Gastrocnemius medialis (tissue), 4 donors: ENCODE measurements around the gene RIPK3. TPM values are rescaled to one million over a fixed set of nuclear protein-coding genes. Genes with fewer than 3 reads are reported as not detected.

Experiments used
- ATAC-seq, 2 donors: fragments of 150-250 bp; one replicate each; pipeline ENCODE4 v1.9.1; 2016
- DNase-seq, 2 donors: peaks; one replicate each; pipeline ENCODE4 v3.0.0-alpha.2; 2019
- H3K27ac ChIP-seq, 4 donors: fragments of 200-600 bp; sonication (generic); 1 replicate in 1 of 4; 2 replicates in 3 of 4; pipeline ENCODE4 v1.5.1; 2016 to 2018; ENCODE audit warnings: mild to moderate bottlenecking in 2 of 4, moderate library complexity in 1 of 4
- H3K27me3 ChIP-seq, 3 donors: fragments of 200-600 bp; sonication (generic) in 2 of 3; 1 replicate in 1 of 3; 2 replicates in 2 of 3; pipeline versions ENCODE4 v1.5.1 to v1.6.0; 2016 to 2019; ENCODE audit warnings: mild to moderate bottlenecking in 1 of 3, moderate library complexity in 1 of 3
- H3K36me3 ChIP-seq, 2 donors: fragments of 200-600 bp; sonication (generic) in 1 of 2; one replicate each; pipeline ENCODE4 v1.5.1; 2017 to 2018
- H3K4me1 ChIP-seq, 2 donors: fragments of 200-600 bp; sonication (generic) in 1 of 2; one replicate each; pipeline ENCODE4 v1.5.1; 2016 to 2017; ENCODE audit warnings: mild to moderate bottlenecking in 2 of 2
- H3K4me3 ChIP-seq, 4 donors: fragments of 200-600 bp; sonication (generic) in 3 of 4; 1 replicate in 1 of 4; 2 replicates in 3 of 4; pipeline ENCODE4 v1.5.1; 2016 to 2019; ENCODE audit warnings: mild to moderate bottlenecking in 2 of 4
- H3K9me3 ChIP-seq, 3 donors: fragments of 200-600 bp; sonication (generic) in 2 of 3; 1 replicate in 1 of 3; 2 replicates in 2 of 3; pipeline ENCODE4 v1.5.1; 2016 to 2019
- CTCF ChIP-seq, 5 experiments: fragments of 450-650 bp in 3 of 5; fragments of 200-600 bp in 2 of 5; sonication (generic) in 2 of 5; IDR thresholded peaks in 4 of 5; conservative IDR thresholded peaks in 1 of 5; 1 replicate in 4 of 5; 2 replicates in 1 of 5; pipeline ENCODE4 v1.5.1; 2016 to 2019; ENCODE audit warnings: antibody characterized with exemption in 5 of 5, mild to moderate bottlenecking in 3 of 5, moderate library complexity in 3 of 5
- POLR2A ChIP-seq, 2 donors: fragments of 450-650 bp; IDR thresholded peaks; one replicate each; pipeline ENCODE4 v1.6.1; 2017; ENCODE audit warnings: antibody characterized with exemption in 2 of 2, mild to moderate bottlenecking in 2 of 2, moderate library complexity in 2 of 2
- in situ Hi-C, 4 donors: fragments of 200-750 bp; cut with MboI; loops; one replicate each; pipeline versions ENCODE4 v1.15.0 to v1.8.0; 2017; ENCODE audit warnings: low sequenced_read_pairs in 4 of 4
- intact Hi-C: fragments of 100-400 bp; cut with DNase I; formaldehyde crosslinking; loops from one replicate; pipeline ENCODE4 v1.15.1; 2023; ENCODE audit warnings: low total_unique reads
- total RNA-seq, 4 donors: library from RNA; depleted of rRNA; stranded (reverse); fragments of >200 nt; gene quantifications; one replicate each; pipeline versions ENCODE4 v1.1.0 to v1.2.3, GENCODE V29; 2016

Gene RIPK3
- total RNA-seq, 4 donors from 2014 or later, result 0.66 to 1.6 (median 0.97) TPM

GRCh38 chr14:24385524-24385923, 45.7 kb upstream of the RIPK3 start:
- TF ChIP-seq CTCF (IDR thresholded peaks at IDR 0.05 in 4 of 5, conservative IDR thresholded peaks at IDR 0.05 in 1 of 5), result no peak
- TF ChIP-seq POLR2A (IDR thresholded peaks at IDR 0.05), result no peak
- intact Hi-C loops (no loop called here), in situ Hi-C loops (no loop called here)
- no peaks in the 10 kb centered on the region for H3K36me3 ChIP-seq
- ATAC-seq, result no peak
- no peak for DNase-seq
- no peaks in the 10 kb centered on the region for H3K9me3 ChIP-seq
- no peak overlapping the region for H3K27ac ChIP-seq
- no peaks in the 10 kb centered on the region for H3K4me1 ChIP-seq
- no peak overlapping the region for H3K4me3 ChIP-seq
- H3K27me3 ChIP-seq, result peaks cover 0 to 2% (median 0%) of the 10 kb centered on the region in 3 donors

- Histone ChIP-seq H3K36me3 (no peaks in the 10 kb centered on the region), H3K27me3 (no peaks in the 10 kb centered on the region), H3K4me1 (no peaks in the 10 kb centered on the region), H3K4me3 (no peak overlapping the region), H3K27ac (no peak overlapping the region), H3K9me3 (no peaks in the 10 kb centered on the region)
- TF ChIP-seq POLR2A (IDR thresholded peaks at IDR 0.05) (no peak), CTCF (IDR thresholded peaks at IDR 0.05 in 4 of 5, conservative IDR thresholded peaks at IDR 0.05 in 1 of 5) (no peak)
- intact Hi-C loops, result no loop called here
- in situ Hi-C loops, result no loop called here
- no peak for DNase-seq
- no peak for ATAC-seq
Measured at GRCh38 chr14:24384169-24384568, 44.4 kb upstream of the RIPK3 start.

GRCh38 chr14:24382064-24382371, 42.2 kb upstream of the RIPK3 start:
- intact Hi-C loops, result no loop called here
- H3K9me3 ChIP-seq, result no peaks in the 10 kb centered on the region
- no peaks in the 10 kb centered on the region for H3K4me1 ChIP-seq
- ATAC-seq, result no peak
- no peak overlapping the region for H3K4me3 ChIP-seq
- no peak for DNase-seq
- in situ Hi-C loops, result no loop called here
- no peaks in the 10 kb centered on the region for H3K27me3 ChIP-seq
- no peak overlapping the region for H3K27ac ChIP-seq
- TF ChIP-seq POLR2A (IDR thresholded peaks at IDR 0.05) (no peak), CTCF (IDR thresholded peaks at IDR 0.05 in 4 of 5, conservative IDR thresholded peaks at IDR 0.05 in 1 of 5) (no peak)
- no peaks in the 10 kb centered on the region for H3K36me3 ChIP-seq

- in situ Hi-C loops (no loop called here), intact Hi-C loops (no loop called here)
- ATAC-seq (no peak), DNase-seq (no peak)
- no peaks in the 10 kb centered on the region for H3K36me3 ChIP-seq
- no peaks in the 10 kb centered on the region for H3K27me3 ChIP-seq
- H3K4me3 ChIP-seq, result no peak overlapping the region
- H3K27ac ChIP-seq, result no peak overlapping the region
- H3K9me3 ChIP-seq, result no peaks in the 10 kb centered on the region
- no peaks in the 10 kb centered on the region for H3K4me1 ChIP-seq
- TF ChIP-seq CTCF (IDR thresholded peaks at IDR 0.05 in 4 of 5, conservative IDR thresholded peaks at IDR 0.05 in 1 of 5) (no peak), POLR2A (IDR thresholded peaks at IDR 0.05) (no peak)
Measured at GRCh38 chr14:24381363-24382063, 41.7 kb upstream of the RIPK3 start.
